GM21717 (cell line): ENCODE data around the gene XIAP.

Source experiments
- ATAC-seq: cut with Tn5 transposase; IDR thresholded peaks from one replicate; pipeline ENCODE4 v1.9.1; 2021; ENCODE audit warnings: mild to moderate bottlenecking, moderate library complexity; ENCODE audit not compliant: unreplicated experiment

XIAP gene

DNA sequence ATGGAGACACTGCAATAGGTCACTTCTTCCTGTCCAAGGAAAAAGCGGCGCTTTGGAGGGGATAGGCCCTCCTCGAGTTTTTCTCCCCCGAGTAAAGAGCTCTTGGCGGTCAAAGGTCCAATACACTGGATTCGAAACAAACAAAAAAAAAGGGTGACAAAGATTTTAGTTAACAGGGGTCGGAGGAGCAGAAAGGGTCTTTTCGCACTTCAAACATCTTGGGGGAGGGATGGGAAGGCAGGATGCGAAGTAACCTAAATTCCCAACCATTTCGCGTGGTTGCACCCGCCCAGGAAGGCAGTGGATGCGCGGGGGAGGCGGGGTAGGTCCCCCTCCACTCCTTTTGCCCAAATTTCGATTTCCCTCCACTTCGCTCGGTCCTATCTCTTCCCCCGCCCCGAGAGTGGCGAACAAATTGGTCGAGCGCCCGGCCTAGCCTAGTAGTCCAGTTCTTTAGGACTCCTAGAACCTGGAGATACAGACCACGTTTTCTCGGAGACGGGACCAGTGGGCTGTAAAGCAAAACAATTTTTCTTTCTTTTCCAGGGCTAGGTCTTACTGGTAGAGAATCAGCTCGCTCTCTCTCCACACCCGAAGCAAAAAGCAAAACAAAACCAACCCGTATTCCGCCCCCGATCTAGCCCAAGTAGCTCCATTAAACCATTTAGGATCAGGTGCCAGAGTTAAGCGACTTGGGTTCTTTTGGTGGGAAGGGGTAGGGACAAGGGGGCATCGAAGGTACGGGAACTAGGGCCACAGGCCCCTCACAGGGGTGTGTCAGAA lies 99.6 kb downstream of the XIAP start:
- no peak for ATAC-seq

- ATAC-seq: no peak
Measured at GRCh38 chrX:123960956-123961267, 101.1 kb downstream of the XIAP start.

DNA sequence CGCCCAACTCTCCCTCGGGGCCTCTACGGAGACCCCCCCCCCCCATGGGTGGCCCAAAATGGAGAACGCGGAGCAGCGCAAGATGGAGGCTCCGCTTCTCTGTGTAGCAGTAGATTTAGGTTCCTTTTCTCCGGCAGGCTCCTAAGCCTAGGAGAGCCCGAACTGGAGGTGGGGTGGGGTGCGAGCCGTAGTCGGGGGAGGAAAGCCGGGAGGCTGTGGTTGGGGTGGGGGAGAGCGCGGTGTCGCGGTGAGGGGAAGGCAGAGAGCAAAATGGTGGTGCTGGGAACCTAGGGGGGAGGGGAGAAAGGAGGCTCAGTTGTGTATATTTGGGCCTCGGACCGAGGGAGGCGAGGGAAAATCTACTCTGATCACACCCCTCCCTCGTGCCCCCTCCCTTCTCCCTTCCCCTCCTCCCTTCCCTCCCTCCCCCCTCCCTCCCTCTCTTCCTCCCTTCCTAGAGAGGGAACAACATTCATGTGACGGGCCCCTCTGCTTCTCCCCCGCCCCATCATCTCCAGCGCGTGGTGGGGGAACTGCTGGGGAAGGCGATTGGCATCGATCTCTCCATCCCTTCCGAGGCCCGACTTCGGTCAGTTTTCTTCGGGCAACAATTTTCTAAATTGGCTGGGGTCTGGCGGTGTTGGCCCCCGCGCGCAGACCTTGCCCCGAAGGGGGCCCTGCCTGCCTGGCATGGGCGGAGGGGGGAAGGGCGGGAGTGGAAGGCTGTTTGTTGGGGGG lies 101.6 kb downstream of the XIAP start, which contains the start of gene STAG2:
TSS of gene STAG2 (plus strand) at position 439 of the 738 bp plus-strand sequence. CDS start 60,922 bp downstream, outside the sequence.
- ATAC-seq: no peak

DNA sequence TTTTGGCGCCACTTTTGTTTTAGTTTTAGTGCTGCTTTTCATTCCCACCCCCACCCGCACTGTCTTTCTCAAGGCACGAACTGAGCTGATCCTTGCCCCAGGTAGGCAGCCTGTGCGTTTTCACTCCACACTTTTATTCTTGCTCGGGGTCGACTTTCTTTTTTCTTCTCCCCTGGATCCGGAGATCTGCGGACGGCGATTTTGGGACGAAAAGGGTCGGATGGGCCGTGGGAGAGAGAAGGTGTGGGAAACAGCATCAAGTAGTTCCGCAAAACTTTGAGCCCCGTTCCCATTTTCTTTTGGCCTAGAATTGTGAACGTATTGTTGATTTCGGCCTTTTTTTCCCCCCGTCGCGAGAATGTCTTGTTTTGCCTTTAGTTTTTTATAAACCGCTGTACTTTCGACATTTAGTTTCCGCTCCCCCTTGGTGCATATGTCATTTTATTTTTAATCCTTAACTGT lies 102.2 kb downstream of the XIAP start:
- no peak for ATAC-seq

DNA sequence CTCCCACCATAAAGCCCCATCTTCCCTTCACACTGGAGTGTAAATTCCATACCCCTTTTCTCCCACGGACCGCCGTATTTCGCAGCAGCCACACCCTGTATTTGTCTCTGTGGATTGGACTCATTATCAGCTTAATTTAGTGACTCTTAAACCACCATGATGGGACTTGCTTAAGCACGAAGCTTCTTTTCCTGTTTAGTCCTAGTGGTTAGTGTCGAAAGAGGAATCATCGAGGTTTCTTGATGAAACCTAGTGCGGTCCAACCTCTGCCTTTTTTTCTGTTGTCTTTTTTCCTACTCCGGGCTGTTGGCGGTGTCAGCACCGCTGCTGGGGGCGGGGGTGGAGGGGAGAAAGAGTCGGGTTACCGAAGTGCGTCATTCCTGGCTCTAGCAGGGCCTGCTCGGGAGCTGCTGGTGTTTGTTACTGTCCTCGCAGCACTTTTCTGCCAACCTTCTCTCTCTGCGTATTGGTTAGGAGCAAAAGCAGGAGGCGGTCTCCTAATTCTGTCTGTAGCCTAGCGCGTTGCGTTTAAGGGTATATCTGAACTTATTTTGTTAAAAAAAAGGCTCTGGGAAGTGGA lies 103.0 kb downstream of the XIAP start:
- ATAC-seq: peak; percentile 61
